ENCODE results near the gene MRTFB. TPM values are rescaled to one million over a fixed set of nuclear protein-coding genes. Genes with fewer than 3 reads are reported as not detected.

MRTFB gene
- total RNA-seq, 2 experiments from 2014 or later: 12.5 to 13.6 TPM

GRCh38 chr16:14238756-14239155 is 167.6 kb downstream of the MRTFB start:
- CTCF ChIA-PET: no interaction called here
- H3K27ac Mint-ChIP-seq: no peak overlapping the region
- H3K9me3 Mint-ChIP-seq: no peaks in the 10 kb centered on the region
- H3K4me3 Mint-ChIP-seq: no peak overlapping the region
- H3K4me1 Mint-ChIP-seq: no peaks in the 10 kb centered on the region
- POLR2A ChIA-PET: no interaction called here
- peaks cover 3% of the 10 kb centered on the region for H3K36me3 Mint-ChIP-seq (ENCODE audit: low read depth)
- H3K27me3 Mint-ChIP-seq: no peaks in the 10 kb centered on the region
- no peak for DNase-seq

- Mint-ChIP-seq H3K27ac (no peak overlapping the region), H3K4me3 (no peak overlapping the region), H3K4me1 (peaks cover 3% of the 10 kb centered on the region), H3K36me3 (ENCODE audit: low read depth) (no peaks in the 10 kb centered on the region), H3K27me3 (no peaks in the 10 kb centered on the region), H3K9me3 (no peaks in the 10 kb centered on the region)
- ChIA-PET POLR2A (no interaction called here), CTCF (interaction anchor here (0.6 kb wide), 1 partner anchor 13 kb away, joined by 3 read pairs; no protein-coding TSS in a partner anchor)
- no peak for DNase-seq
Observed at GRCh38 chr16:14239791-14240190, 168.7 kb downstream of the MRTFB start.

- POLR2A ChIA-PET: no interaction called here
- H3K4me1 Mint-ChIP-seq: peaks cover 3% of the 10 kb centered on the region
- no peaks in the 10 kb centered on the region for H3K27me3 Mint-ChIP-seq
- no peaks in the 10 kb centered on the region for H3K9me3 Mint-ChIP-seq
- no peak overlapping the region for H3K27ac Mint-ChIP-seq
- H3K36me3 Mint-ChIP-seq (ENCODE audit: low read depth): no peaks in the 10 kb centered on the region
- no peak overlapping the region for H3K4me3 Mint-ChIP-seq
- CTCF ChIA-PET: interaction anchor here (0.6 to 1.3 kb wide), 2 partner anchors 10 to 14 kb away, joined by 3 to 4 read pairs; no protein-coding TSS in a partner anchor
- DNase-seq: no peak
Observed at GRCh38 chr16:14240219-14240843, 169.2 kb downstream of the MRTFB start.

GRCh38 chr16:14240964-14241363 is 169.8 kb downstream of the MRTFB start:
- Mint-ChIP-seq H3K4me1 (peaks cover 3% of the 10 kb centered on the region), H3K36me3 (ENCODE audit: low read depth) (no peaks in the 10 kb centered on the region), H3K27ac (no peak overlapping the region), H3K9me3 (no peaks in the 10 kb centered on the region), H3K27me3 (no peaks in the 10 kb centered on the region), H3K4me3 (no peak overlapping the region)
- no peak for DNase-seq
- CTCF ChIA-PET: interaction anchor here (1.3 kb wide), 1 partner anchor 9 kb away, joined by 4 read pairs; no protein-coding TSS in a partner anchor
- POLR2A ChIA-PET: no interaction called here

- Mint-ChIP-seq H3K4me1 (peaks cover 3% of the 10 kb centered on the region), H3K9me3 (no peaks in the 10 kb centered on the region), H3K27ac (no peak overlapping the region), H3K36me3 (ENCODE audit: low read depth) (peaks cover under 1% of the 10 kb centered on the region), H3K27me3 (no peaks in the 10 kb centered on the region), H3K4me3 (no peak overlapping the region)
- ChIA-PET POLR2A (no interaction called here), CTCF (interaction anchor here (1.3 kb wide), 1 partner anchor 8 kb away, joined by 4 read pairs; no protein-coding TSS in a partner anchor)
- no peak for DNase-seq
Observed at GRCh38 chr16:14241631-14242030, 170.5 kb downstream of the MRTFB start.

GRCh38 chr16:14242769-14243168 is 171.7 kb downstream of the MRTFB start:
- Mint-ChIP-seq H3K27ac (no peak overlapping the region), H3K36me3 (ENCODE audit: low read depth) (peaks cover 6% of the 10 kb centered on the region), H3K4me1 (peaks cover 3% of the 10 kb centered on the region), H3K4me3 (no peak overlapping the region), H3K27me3 (no peaks in the 10 kb centered on the region), H3K9me3 (no peaks in the 10 kb centered on the region)
- no peak for DNase-seq
- POLR2A ChIA-PET: interaction anchor here (1.5 kb wide), 1 partner anchor 43 kb away, joined by 3 read pairs; no protein-coding TSS in a partner anchor
- CTCF ChIA-PET: interaction anchor here (0.6 kb wide), 1 partner anchor 21 kb away, joined by 5 read pairs; no protein-coding TSS in a partner anchor

GRCh38 chr16:14244196-14245010 is 173.3 kb downstream of the MRTFB start:
- H3K36me3 Mint-ChIP-seq (ENCODE audit: low read depth): peaks cover 6% of the 10 kb centered on the region
- ChIA-PET POLR2A (interaction anchor here (1.5 kb wide), 1 partner anchor 41 kb away, joined by 3 read pairs; no protein-coding TSS in a partner anchor), CTCF (no interaction called here)
- no peak overlapping the region for H3K4me3 Mint-ChIP-seq
- H3K9me3 Mint-ChIP-seq: no peaks in the 10 kb centered on the region
- H3K27me3 Mint-ChIP-seq: no peaks in the 10 kb centered on the region
- peaks cover 3% of the 10 kb centered on the region for H3K4me1 Mint-ChIP-seq
- no peak overlapping the region for H3K27ac Mint-ChIP-seq
- no peak for DNase-seq

GRCh38 chr16:14248791-14249190 is 177.7 kb downstream of the MRTFB start:
- Mint-ChIP-seq H3K9me3 (no peaks in the 10 kb centered on the region), H3K4me3 (no peak overlapping the region), H3K27ac (no peak overlapping the region), H3K4me1 (peaks cover 3% of the 10 kb centered on the region), H3K27me3 (no peaks in the 10 kb centered on the region), H3K36me3 (ENCODE audit: low read depth) (peaks cover 6% of the 10 kb centered on the region)
- DNase-seq: no peak
- POLR2A ChIA-PET: no interaction called here
- CTCF ChIA-PET: interaction anchor here (1.0 to 3.1 kb wide), 8 partner anchors 9 to 329 kb away, joined by 3 to 13 read pairs (median 4); partner anchors contain the start of gene ERCC4

GRCh38 chr16:14249291-14250032 is 178.3 kb downstream of the MRTFB start:
- peaks cover 6% of the 10 kb centered on the region for H3K36me3 Mint-ChIP-seq (ENCODE audit: low read depth)
- no peak overlapping the region for H3K27ac Mint-ChIP-seq
- no peaks in the 10 kb centered on the region for H3K27me3 Mint-ChIP-seq
- DNase-seq: peak; percentile 54
- ChIA-PET CTCF (interaction anchor here (0.7 to 3.1 kb wide), 21 partner anchors 8 to 350 kb away, joined by 3 to 13 read pairs (median 3); partner anchors contain the start of gene ERCC4), POLR2A (no interaction called here)
- H3K4me3 Mint-ChIP-seq: no peak overlapping the region
- H3K4me1 Mint-ChIP-seq: no peaks in the 10 kb centered on the region
- H3K9me3 Mint-ChIP-seq: no peaks in the 10 kb centered on the region

GRCh38 chr16:14251419-14251818 is 180.3 kb downstream of the MRTFB start:
- no peaks in the 10 kb centered on the region for H3K9me3 Mint-ChIP-seq
- H3K4me1 Mint-ChIP-seq: no peaks in the 10 kb centered on the region
- H3K27ac Mint-ChIP-seq: no peak overlapping the region
- POLR2A ChIA-PET: no interaction called here
- no peaks in the 10 kb centered on the region for H3K27me3 Mint-ChIP-seq
- CTCF ChIA-PET: interaction anchor here (0.7 to 3.1 kb wide), 4 partner anchors 34 to 332 kb away, joined by 3 to 10 read pairs (median 6); partner anchors contain the start of gene ERCC4
- H3K4me3 Mint-ChIP-seq: no peak overlapping the region
- no peak for DNase-seq
- peaks cover 6% of the 10 kb centered on the region for H3K36me3 Mint-ChIP-seq (ENCODE audit: low read depth)

- H3K36me3 Mint-ChIP-seq (ENCODE audit: low read depth): no peaks in the 10 kb centered on the region
- POLR2A ChIA-PET: no interaction called here
- H3K4me1 Mint-ChIP-seq: no peaks in the 10 kb centered on the region
- no peak overlapping the region for H3K4me3 Mint-ChIP-seq
- no peaks in the 10 kb centered on the region for H3K9me3 Mint-ChIP-seq
- no peak for DNase-seq
- H3K27me3 Mint-ChIP-seq: no peaks in the 10 kb centered on the region
- CTCF ChIA-PET: no interaction called here
- H3K27ac Mint-ChIP-seq: no peak overlapping the region
Observed at GRCh38 chr16:14252860-14253259, 181.7 kb downstream of the MRTFB start.

- no peak for DNase-seq
- H3K4me1 Mint-ChIP-seq: no peaks in the 10 kb centered on the region
- no peaks in the 10 kb centered on the region for H3K27me3 Mint-ChIP-seq
- ChIA-PET POLR2A (no interaction called here), CTCF (interaction anchor here (1.2 kb wide), 1 partner anchor 14 kb away, joined by 3 read pairs; no protein-coding TSS in a partner anchor)
- no peak overlapping the region for H3K4me3 Mint-ChIP-seq
- H3K9me3 Mint-ChIP-seq: no peaks in the 10 kb centered on the region
- H3K27ac Mint-ChIP-seq: no peak overlapping the region
- H3K36me3 Mint-ChIP-seq (ENCODE audit: low read depth): peaks cover 16% of the 10 kb centered on the region
Observed at GRCh38 chr16:14263011-14263410, 191.9 kb downstream of the MRTFB start.

GRCh38 chr16:14263769-14264168 is 192.7 kb downstream of the MRTFB start:
- Mint-ChIP-seq H3K4me3 (no peak overlapping the region), H3K27ac (no peak overlapping the region), H3K27me3 (no peaks in the 10 kb centered on the region), H3K9me3 (no peaks in the 10 kb centered on the region), H3K36me3 (ENCODE audit: low read depth) (peaks cover 16% of the 10 kb centered on the region), H3K4me1 (no peaks in the 10 kb centered on the region)
- ChIA-PET POLR2A (no interaction called here), CTCF (no interaction called here)
- no peak for DNase-seq

Data from activated CD4-positive, alpha-beta memory T cell treated with anti-CD3 and anti-CD28 coated beads, Interleukin-2, amount 10 ng/mL, durations not matched to agents 7 days and 5 days (primary cell).